Karpas-422 (cell line): Measurements from ENCODE around the gene HPS1. TPM values are rescaled to one million over a fixed set of nuclear protein-coding genes. Genes with fewer than 3 reads are reported as not detected.

ENCODE experiments used
- DNase-seq: peaks from one replicate; pipeline ENCODE4 v3.0.0-alpha.2; 2015
- H2AFZ ChIP-seq: fragments of 200-600 bp; sonication (generic); 2 replicates; pipeline ENCODE4 v1.6.1; 2014; ENCODE audit warnings: antibody characterized with exemption, low read length, mixed read lengths
- H3K27ac ChIP-seq: fragments of 200-600 bp; sonication (generic); 2 replicates; pipeline ENCODE4 v1.5.1; 2014; ENCODE audit warnings: mild to moderate bottlenecking, low read length, moderate library complexity
- H3K27me3 ChIP-seq: fragments of 200-600 bp; sonication (generic); 2 replicates; pipeline ENCODE4 v1.6.1; 2014; ENCODE audit warnings: low read length, mixed read lengths
- H3K36me3 ChIP-seq: fragments of 200-600 bp; sonication (generic); 2 replicates; pipeline ENCODE4 v1.6.1; 2014; ENCODE audit warnings: low read length, mixed read lengths; ENCODE audit not compliant: insufficient read depth
- H3K4me1 ChIP-seq: fragments of 200-600 bp; sonication (generic); 2 replicates; pipeline ENCODE4 v1.6.1; 2014; ENCODE audit warnings: mild to moderate bottlenecking, low read length, mixed read lengths
- H3K4me2 ChIP-seq: fragments of 200-600 bp; sonication (generic); 2 replicates; pipeline ENCODE4 v1.6.1; 2014; ENCODE audit warnings: low read length, low read depth, mild to moderate bottlenecking; ENCODE audit not compliant: poor library complexity, severe bottlenecking
- H3K4me3 ChIP-seq: fragments of 200-600 bp; sonication (generic); 2 replicates; pipeline ENCODE4 v1.5.1; 2014; ENCODE audit warnings: mild to moderate bottlenecking, antibody characterized with exemption, low read length, mixed read lengths
- H3K79me2 ChIP-seq: fragments of 200-600 bp; sonication (generic); 2 replicates; pipeline ENCODE4 v1.6.1; 2014; ENCODE audit warnings: mild to moderate bottlenecking, low read length, mixed read lengths
- H3K9ac ChIP-seq: fragments of 200-600 bp; sonication (generic); 2 replicates; pipeline ENCODE4 v1.6.0; 2014; ENCODE audit warnings: low read length
- H3K9me2 ChIP-seq: fragments of 200-600 bp; sonication (generic), shearing (Covaris generic); replicated peaks from 2 replicates; pipeline ENCODE4 v1.6.0; 2014; ENCODE audit warnings: mild to moderate bottlenecking, low read length, moderate library complexity; ENCODE audit not compliant: insufficient read depth
- H3K9me3 ChIP-seq: fragments of 300-700, 200-600 bp; sonication (generic); 2 replicates; pipeline ENCODE4 v1.6.1; 2014; ENCODE audit warnings: low read length, mixed read lengths
- H4K20me1 ChIP-seq: fragments of 200-600 bp; sonication (generic); 2 replicates; pipeline ENCODE4 v1.6.1; 2014; ENCODE audit warnings: mild to moderate bottlenecking, antibody characterized with exemption, low read length, low read depth; ENCODE audit not compliant: insufficient read depth
- total RNA-seq: library from RNA; depleted of rRNA; stranded (reverse); fragments of >200 nt; shearing (Covaris generic); gene quantifications from 2 replicates; pipeline ENCODE4 v1.2.3, GENCODE V29; 2014; ENCODE audit warnings: low replicate concordance

The HPS1 gene
- total RNA-seq, 1 experiment from 2014 or later = 35.6 TPM

GRCh38 chr10:98400482-98400881, 46.3 kb downstream of the HPS1 start:
- no peaks in the 10 kb centered on the region for H3K79me2 ChIP-seq
- no peak overlapping the region for H3K4me3 ChIP-seq
- no peak overlapping the region for H3K9ac ChIP-seq
- no peaks in the 10 kb centered on the region for H3K9me3 ChIP-seq
- H3K4me2 ChIP-seq = no peak overlapping the region
- H4K20me1 ChIP-seq = no peaks in the 10 kb centered on the region
- H3K27ac ChIP-seq = no peak overlapping the region
- no peaks in the 10 kb centered on the region for H3K27me3 ChIP-seq
- no peak for DNase-seq
- H2AFZ ChIP-seq = no peak overlapping the region
- no peaks in the 10 kb centered on the region for H3K9me2 ChIP-seq
- H3K36me3 ChIP-seq = no peaks in the 10 kb centered on the region
- H3K4me1 ChIP-seq = no peaks in the 10 kb centered on the region

- Histone ChIP-seq H3K4me2 (no peak overlapping the region), H3K9ac (no peak overlapping the region), H3K9me3 (no peaks in the 10 kb centered on the region), H3K27ac (no peak overlapping the region), H3K4me3 (no peak overlapping the region), H3K27me3 (no peaks in the 10 kb centered on the region), H3K4me1 (no peaks in the 10 kb centered on the region), H4K20me1 (no peaks in the 10 kb centered on the region), H3K79me2 (no peaks in the 10 kb centered on the region), H3K9me2 (no peaks in the 10 kb centered on the region), H3K36me3 (no peaks in the 10 kb centered on the region), H2AFZ (no peak overlapping the region)
- DNase-seq = no peak
These were observed 47.0 kb downstream of the HPS1 start for GRCh38 chr10:98399784-98400183.

- Histone ChIP-seq H3K4me1 (no peaks in the 10 kb centered on the region), H3K9ac (no peak overlapping the region), H3K4me2 (no peak overlapping the region), H3K4me3 (no peak overlapping the region), H3K27me3 (no peaks in the 10 kb centered on the region), H3K79me2 (no peaks in the 10 kb centered on the region), H3K36me3 (no peaks in the 10 kb centered on the region), H3K9me2 (no peaks in the 10 kb centered on the region), H3K9me3 (no peaks in the 10 kb centered on the region), H3K27ac (no peak overlapping the region), H2AFZ (no peak overlapping the region), H4K20me1 (no peaks in the 10 kb centered on the region)
- no peak for DNase-seq
These were observed 49.6 kb downstream of the HPS1 start for GRCh38 chr10:98397089-98397600.

- no peak for DNase-seq
- Histone ChIP-seq H3K27me3 (no peaks in the 10 kb centered on the region), H3K4me3 (no peak overlapping the region), H3K9me2 (no peaks in the 10 kb centered on the region), H3K9me3 (no peaks in the 10 kb centered on the region), H3K9ac (no peak overlapping the region), H3K36me3 (no peaks in the 10 kb centered on the region), H3K4me1 (no peaks in the 10 kb centered on the region), H2AFZ (no peak overlapping the region), H4K20me1 (no peaks in the 10 kb centered on the region), H3K4me2 (no peak overlapping the region), H3K79me2 (no peaks in the 10 kb centered on the region), H3K27ac (no peak overlapping the region)
These were observed 50.4 kb downstream of the HPS1 start for GRCh38 chr10:98396096-98397063.

GRCh38 chr10:98394851-98395440, 51.8 kb downstream of the HPS1 start:
- Histone ChIP-seq H3K36me3 (no peaks in the 10 kb centered on the region), H3K27me3 (no peaks in the 10 kb centered on the region), H3K4me2 (no peak overlapping the region), H3K79me2 (no peaks in the 10 kb centered on the region), H3K27ac (no peak overlapping the region), H3K4me3 (no peak overlapping the region), H3K9ac (no peak overlapping the region), H4K20me1 (no peaks in the 10 kb centered on the region), H3K4me1 (no peaks in the 10 kb centered on the region), H2AFZ (no peak overlapping the region), H3K9me3 (no peaks in the 10 kb centered on the region), H3K9me2 (no peaks in the 10 kb centered on the region)
- no peak for DNase-seq

GRCh38 chr10:98391578-98391991, 55.1 kb downstream of the HPS1 start:
- H3K9ac ChIP-seq = no peak overlapping the region
- no peaks in the 10 kb centered on the region for H4K20me1 ChIP-seq
- no peak overlapping the region for H3K4me2 ChIP-seq
- no peak overlapping the region for H2AFZ ChIP-seq
- no peak overlapping the region for H3K27ac ChIP-seq
- no peaks in the 10 kb centered on the region for H3K36me3 ChIP-seq
- no peak for DNase-seq
- H3K9me3 ChIP-seq = no peaks in the 10 kb centered on the region
- no peak overlapping the region for H3K4me3 ChIP-seq
- no peaks in the 10 kb centered on the region for H3K9me2 ChIP-seq
- H3K79me2 ChIP-seq = no peaks in the 10 kb centered on the region
- no peaks in the 10 kb centered on the region for H3K27me3 ChIP-seq
- no peaks in the 10 kb centered on the region for H3K4me1 ChIP-seq

- H3K27ac ChIP-seq = no peak overlapping the region
- no peaks in the 10 kb centered on the region for H4K20me1 ChIP-seq
- H3K27me3 ChIP-seq = no peaks in the 10 kb centered on the region
- no peaks in the 10 kb centered on the region for H3K9me3 ChIP-seq
- no peak overlapping the region for H3K4me2 ChIP-seq
- no peaks in the 10 kb centered on the region for H3K9me2 ChIP-seq
- H3K4me3 ChIP-seq = no peak overlapping the region
- H3K9ac ChIP-seq = no peak overlapping the region
- no peak overlapping the region for H2AFZ ChIP-seq
- no peaks in the 10 kb centered on the region for H3K79me2 ChIP-seq
- no peak for DNase-seq
- no peaks in the 10 kb centered on the region for H3K4me1 ChIP-seq
- no peaks in the 10 kb centered on the region for H3K36me3 ChIP-seq
These were observed 55.7 kb downstream of the HPS1 start for GRCh38 chr10:98391065-98391464.

- Histone ChIP-seq H3K4me2 (no peak overlapping the region), H3K4me1 (no peaks in the 10 kb centered on the region), H3K9me3 (no peaks in the 10 kb centered on the region), H3K27ac (no peak overlapping the region), H3K36me3 (no peaks in the 10 kb centered on the region), H3K9me2 (no peaks in the 10 kb centered on the region), H3K4me3 (no peak overlapping the region), H2AFZ (no peak overlapping the region), H3K79me2 (no peaks in the 10 kb centered on the region), H3K9ac (no peak overlapping the region), H4K20me1 (no peaks in the 10 kb centered on the region), H3K27me3 (no peaks in the 10 kb centered on the region)
- DNase-seq = no peak
These were observed 56.3 kb downstream of the HPS1 start for GRCh38 chr10:98390406-98390805.
